DND-41 (cell line): Measurements from ENCODE around the gene TBC1D5.

Experiments used
- ATAC-seq: fragments of 200-7000 bp; cut with Tn5 transposase; 3 replicates; pipeline ENCODE4 v1.9.1; 2021; ENCODE audit warnings: low read depth; ENCODE audit not compliant: insufficient read depth
- DNase-seq: peaks from one replicate; pipeline ENCODE4 v3.0.0-alpha.2; 2020
- H2AFZ ChIP-seq: 2 replicates; pipeline ENCODE4 v1.6.0; 2012; ENCODE audit warnings: low read depth, low read length
- H3K27ac ChIP-seq: 2 replicates; pipeline ENCODE4 v1.5.1; 2012; ENCODE audit warnings: low read length, inconsistent platforms
- H3K27me3 ChIP-seq: fragments of 200-600 bp; sonication (generic); 2 replicates; pipeline ENCODE4 v1.6.0; 2012; ENCODE audit warnings: low read length, mild to moderate bottlenecking, inconsistent platforms; ENCODE audit not compliant: insufficient read depth, poor library complexity
- H3K36me3 ChIP-seq: 2 replicates; pipeline ENCODE4 v1.5.1; 2012; ENCODE audit warnings: low read length, inconsistent platforms; ENCODE audit not compliant: insufficient read depth
- H3K4me1 ChIP-seq: 2 replicates; pipeline ENCODE4 v1.5.1; 2012; ENCODE audit warnings: mild to moderate bottlenecking, low read length; ENCODE audit not compliant: insufficient read depth
- H3K4me2 ChIP-seq: 2 replicates; pipeline ENCODE4 v1.6.0; 2012; ENCODE audit warnings: mild to moderate bottlenecking, moderate library complexity, low read length, inconsistent platforms; ENCODE audit not compliant: insufficient read depth
- H3K4me3 ChIP-seq, 2 experiments: fragments of 200-600 bp in 1 of 2; shearing (Covaris generic) in 1 of 2; 2 replicates each; pipeline ENCODE4 v1.5.1; 2012 to 2016; ENCODE audit warnings: inconsistent platforms in 2 of 2, low read length in 2 of 2, mild to moderate bottlenecking in 2 of 2, low read depth in 1 of 2, moderate library complexity in 1 of 2
- H3K79me2 ChIP-seq: 2 replicates; pipeline ENCODE4 v1.6.0; 2012; ENCODE audit warnings: low read length, inconsistent platforms; ENCODE audit not compliant: insufficient read depth
- H3K9ac ChIP-seq: 2 replicates; pipeline ENCODE4 v1.6.0; 2012; ENCODE audit warnings: low read depth, mild to moderate bottlenecking, inconsistent platforms, low read length, moderate library complexity
- H3K9me3 ChIP-seq: 2 replicates; pipeline ENCODE4 v1.5.1; 2012; ENCODE audit warnings: low read length, moderate library complexity, mild to moderate bottlenecking, inconsistent platforms; ENCODE audit not compliant: insufficient read depth, severe bottlenecking
- H4K20me1 ChIP-seq: 2 replicates; pipeline ENCODE4 v1.6.0; 2012; ENCODE audit warnings: low read length; ENCODE audit not compliant: insufficient read depth
- CTCF ChIP-seq: IDR thresholded peaks from 2 replicates; pipeline ENCODE4 v1.5.1; 2012; ENCODE audit warnings: borderline replicate concordance, low read length, moderate library complexity, mild to moderate bottlenecking; ENCODE audit not compliant: poor library complexity, severe bottlenecking; ENCODE audit errors: extremely low read depth
- EZH2 ChIP-seq: IDR thresholded peaks from 3 replicates; pipeline ENCODE4 v1.6.1; 2012; ENCODE audit warnings: borderline replicate concordance, low read depth, mild to moderate bottlenecking, moderate library complexity, low read length, inconsistent platforms; ENCODE audit not compliant: severe bottlenecking

Gene TBC1D5

GRCh38 chr3:17120115-17120514 is 622.3 kb downstream of the TBC1D5 start:
- Histone ChIP-seq H3K9me3 (peaks cover 8% of the 10 kb centered on the region), H3K4me3 (no peak overlapping the region), H3K79me2 (no peaks in the 10 kb centered on the region), H3K27me3 (no peaks in the 10 kb centered on the region), H3K4me2 (no peak overlapping the region), H3K27ac (no peak overlapping the region), H3K9ac (no peak overlapping the region), H3K36me3 (no peaks in the 10 kb centered on the region), H4K20me1 (no peaks in the 10 kb centered on the region), H3K4me1 (no peaks in the 10 kb centered on the region), H2AFZ (no peak overlapping the region)
- ATAC-seq (no peak), DNase-seq (no peak)
- TF ChIP-seq CTCF (no peak), EZH2 (no peak)

GRCh38 chr3:17119201-17120072 is 623.0 kb downstream of the TBC1D5 start:
- no peak overlapping the region for H3K9ac ChIP-seq
- no peaks in the 10 kb centered on the region for H4K20me1 ChIP-seq
- H3K9me3 ChIP-seq, result peaks cover 8% of the 10 kb centered on the region
- H3K27me3 ChIP-seq, result no peaks in the 10 kb centered on the region
- no peaks in the 10 kb centered on the region for H3K4me1 ChIP-seq
- H3K4me3 ChIP-seq, result no peak overlapping the region
- H3K27ac ChIP-seq, result no peak overlapping the region
- no peak overlapping the region for H3K4me2 ChIP-seq
- H2AFZ ChIP-seq, result no peak overlapping the region
- TF ChIP-seq EZH2 (no peak), CTCF (no peak)
- H3K79me2 ChIP-seq, result no peaks in the 10 kb centered on the region
- ATAC-seq (no peak), DNase-seq (no peak)
- H3K36me3 ChIP-seq, result no peaks in the 10 kb centered on the region

- H3K9me3 ChIP-seq, result peaks cover 8% of the 10 kb centered on the region
- no peak for ATAC-seq
- no peak overlapping the region for H3K4me3 ChIP-seq
- no peak overlapping the region for H3K27ac ChIP-seq
- TF ChIP-seq CTCF, result no peak
- TF ChIP-seq EZH2, result no peak
- H2AFZ ChIP-seq, result no peak overlapping the region
- H4K20me1 ChIP-seq, result no peaks in the 10 kb centered on the region
- no peaks in the 10 kb centered on the region for H3K4me1 ChIP-seq
- H3K4me2 ChIP-seq, result no peak overlapping the region
- H3K9ac ChIP-seq, result no peak overlapping the region
- no peaks in the 10 kb centered on the region for H3K27me3 ChIP-seq
- no peak for DNase-seq
- H3K79me2 ChIP-seq, result no peaks in the 10 kb centered on the region
- no peaks in the 10 kb centered on the region for H3K36me3 ChIP-seq
Observed at GRCh38 chr3:17118771-17119170, 623.7 kb downstream of the TBC1D5 start.
